Breast epithelium (tissue), 4 donors: ENCODE data around the gene BLTP2. TPM values are rescaled to one million over a fixed set of nuclear protein-coding genes. Genes with fewer than 3 reads are reported as not detected.

Experiments
- DNase-seq, 2 donors: peaks; one replicate each; pipeline ENCODE4 v3.0.0-alpha.2; 2019; ENCODE audit warnings: low spot score in 2 of 2
- H3K27ac ChIP-seq, 2 donors: fragments of 200-600 bp; sonication (generic) in 1 of 2; one replicate each; pipeline ENCODE4 v1.5.1; 2016 to 2019; ENCODE audit warnings: mild to moderate bottlenecking in 1 of 2
- H3K27me3 ChIP-seq, 2 donors: fragments of 200-600 bp; sonication (generic) in 1 of 2; one replicate each; pipeline versions ENCODE4 v1.5.1 to v1.6.0; 2017 to 2019; ENCODE audit warnings: control low read depth in 1 of 2, mild to moderate bottlenecking in 1 of 2
- H3K36me3 ChIP-seq: fragments of 200-600 bp; one replicate; pipeline ENCODE4 v1.5.1; 2019
- H3K4me1 ChIP-seq, 2 donors: fragments of 200-600 bp; sonication (generic); one replicate each; pipeline ENCODE4 v1.5.1; 2016 to 2019; ENCODE audit warnings: control low read depth in 1 of 2
- H3K4me3 ChIP-seq, 3 donors: fragments of 200-600 bp; sonication (generic); 1 replicate in 2 of 3; 2 replicates in 1 of 3; pipeline ENCODE4 v1.5.1; 2016 to 2019; ENCODE audit warnings: mild to moderate bottlenecking in 3 of 3, moderate library complexity in 2 of 3
- H3K9me3 ChIP-seq, 2 donors: fragments of 200-600 bp; sonication (generic) in 1 of 2; one replicate each; pipeline ENCODE4 v1.5.1; 2016 to 2019; ENCODE audit warnings: control low read depth in 1 of 2
- CTCF ChIP-seq, 3 donors: fragments of 450-650 bp; IDR thresholded peaks; one replicate each; pipeline ENCODE4 v1.5.1; 2016 to 2017; ENCODE audit warnings: antibody characterized with exemption in 3 of 3, mild to moderate bottlenecking in 3 of 3, moderate library complexity in 3 of 3
- POLR2A ChIP-seq: fragments of 450-650 bp; IDR thresholded peaks from one replicate; pipeline ENCODE4 v1.6.1; 2016; ENCODE audit warnings: antibody characterized with exemption, mild to moderate bottlenecking, moderate library complexity
- POLR2AphosphoS5 ChIP-seq, 3 donors: sonication (generic); formaldehyde crosslinking; IDR thresholded peaks; one replicate each; pipeline ENCODE4 v1.6.1; 2017; ENCODE audit warnings: antibody characterized with exemption in 3 of 3
- intact Hi-C: fragments of 100-400 bp; cut with DNase I; formaldehyde crosslinking; loops from one replicate; pipeline ENCODE4 v1.15.1; 2023; ENCODE audit warnings: low total_unique reads
- total RNA-seq, 3 donors: library from RNA; depleted of rRNA; stranded (reverse); fragments of >200 nt; gene quantifications; one replicate each; pipeline ENCODE4 v1.1.0, GENCODE V29; 2016

Gene BLTP2
- total RNA-seq, 3 donors from 2014 or later = 107 to 131 (median 107) TPM

GRCh38 chr17:28622186-28622585, 22.8 kb downstream of the BLTP2 start:
- H3K27me3 ChIP-seq = no peaks in the 10 kb centered on the region
- H3K36me3 ChIP-seq = peaks cover 32% of the 10 kb centered on the region
- no peaks in the 10 kb centered on the region for H3K4me1 ChIP-seq
- intact Hi-C loops = no loop called here
- no peak overlapping the region for H3K27ac ChIP-seq
- no peaks in the 10 kb centered on the region for H3K9me3 ChIP-seq
- no peak for DNase-seq
- H3K4me3 ChIP-seq = no peak overlapping the region
- TF ChIP-seq POLR2AphosphoS5 (IDR thresholded peaks at IDR 0.05) (no peak), POLR2A (no peak), CTCF (IDR thresholded peaks at IDR 0.05) (no peak)

- Histone ChIP-seq H3K27ac (no peak overlapping the region), H3K4me3 (no peak overlapping the region), H3K36me3 (peaks cover 47% of the 10 kb centered on the region), H3K4me1 (no peaks in the 10 kb centered on the region), H3K27me3 (no peaks in the 10 kb centered on the region), H3K9me3 (no peaks in the 10 kb centered on the region)
- no peak for DNase-seq
- no peak for TF ChIP-seq POLR2A
- no peak for TF ChIP-seq CTCF (IDR thresholded peaks at IDR 0.05)
- no peak for TF ChIP-seq POLR2AphosphoS5 (IDR thresholded peaks at IDR 0.05)
- intact Hi-C loops = no loop called here
Observed at GRCh38 chr17:28620010-28620409, 24.9 kb downstream of the BLTP2 start.

GRCh38 chr17:28618464-28618863, 26.5 kb downstream of the BLTP2 start:
- no peak overlapping the region for H3K4me3 ChIP-seq
- intact Hi-C loops = no loop called here
- H3K27ac ChIP-seq = no peak overlapping the region
- H3K9me3 ChIP-seq = no peaks in the 10 kb centered on the region
- DNase-seq = no peak
- TF ChIP-seq POLR2A = no peak
- no peak for TF ChIP-seq CTCF (IDR thresholded peaks at IDR 0.05)
- no peak for TF ChIP-seq POLR2AphosphoS5 (IDR thresholded peaks at IDR 0.05)
- peaks cover 47% of the 10 kb centered on the region for H3K36me3 ChIP-seq
- H3K27me3 ChIP-seq = no peaks in the 10 kb centered on the region
- no peaks in the 10 kb centered on the region for H3K4me1 ChIP-seq

DNA sequence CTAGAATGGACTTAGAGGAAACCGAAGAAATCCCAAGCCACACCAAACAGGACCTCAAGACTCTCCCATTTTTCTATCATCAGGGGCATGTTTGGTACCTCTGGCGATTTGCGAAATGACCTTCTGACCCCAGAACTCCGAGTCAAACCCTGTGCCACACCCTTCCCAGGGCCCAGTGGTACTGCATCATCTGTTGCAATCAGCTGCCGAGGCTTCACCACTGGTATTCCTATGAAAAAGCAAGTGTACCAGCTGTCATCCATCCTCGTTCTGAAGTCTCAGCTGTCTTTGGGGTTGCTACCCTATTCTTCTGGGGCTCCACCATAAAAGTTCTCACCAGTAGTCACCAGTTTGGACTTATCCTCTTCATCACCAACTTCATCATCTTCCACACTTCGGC, 28.7 kb downstream of the BLTP2 start:
- H3K27ac ChIP-seq = no peak overlapping the region
- TF ChIP-seq CTCF (IDR thresholded peaks at IDR 0.05) (no peak), POLR2A (no peak), POLR2AphosphoS5 (IDR thresholded peaks at IDR 0.05) (no peak)
- H3K9me3 ChIP-seq = no peaks in the 10 kb centered on the region
- intact Hi-C loops = no loop called here
- H3K4me3 ChIP-seq = no peak overlapping the region
- no peaks in the 10 kb centered on the region for H3K4me1 ChIP-seq
- no peaks in the 10 kb centered on the region for H3K27me3 ChIP-seq
- no peak for DNase-seq
- H3K36me3 ChIP-seq = peaks cover 27% of the 10 kb centered on the region

DNA sequence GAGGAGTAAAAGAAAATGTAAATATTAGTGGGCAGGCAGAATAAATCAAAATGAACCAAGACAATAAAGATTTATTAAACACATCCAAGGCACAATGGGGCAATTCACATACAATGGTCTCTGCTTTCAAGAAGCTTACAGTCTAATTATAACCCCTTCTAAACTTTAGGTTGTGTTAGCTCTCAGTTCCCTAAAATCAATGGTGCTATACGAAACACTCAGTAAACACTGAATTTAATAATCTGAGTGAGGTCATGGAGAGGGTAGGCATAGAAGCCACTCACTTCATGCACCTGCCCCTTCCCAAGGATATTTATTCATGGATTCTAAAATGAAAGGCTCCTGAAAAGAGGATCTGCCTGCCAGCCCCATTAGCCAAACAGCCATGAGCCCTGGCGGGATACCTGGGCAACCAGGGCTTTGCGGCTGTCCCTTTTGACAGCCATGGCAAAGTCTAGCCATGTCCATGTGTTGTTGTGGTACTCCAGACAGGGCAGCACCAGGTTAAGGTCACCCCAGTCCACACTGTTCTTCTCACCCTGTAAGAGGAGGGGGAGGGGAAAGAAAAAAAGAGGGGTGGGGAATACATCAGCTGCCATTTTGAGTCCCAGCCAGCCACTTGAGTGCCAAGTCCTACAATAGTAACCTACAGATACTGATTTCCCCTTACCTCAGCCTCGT, 29.6 kb downstream of the BLTP2 start:
- no peak for TF ChIP-seq POLR2A
- no peak for TF ChIP-seq POLR2AphosphoS5 (IDR thresholded peaks at IDR 0.05)
- TF ChIP-seq CTCF (IDR thresholded peaks at IDR 0.05) = no peak
- H3K27ac ChIP-seq = no peak overlapping the region
- H3K27me3 ChIP-seq = no peaks in the 10 kb centered on the region
- no peak for DNase-seq
- no peaks in the 10 kb centered on the region for H3K4me1 ChIP-seq
- H3K9me3 ChIP-seq = no peaks in the 10 kb centered on the region
- intact Hi-C loops = no loop called here
- no peak overlapping the region for H3K4me3 ChIP-seq
- peaks cover 26% of the 10 kb centered on the region for H3K36me3 ChIP-seq
